Suprapubic skin (tissue), 4 donors: ENCODE data around the gene COPZ1. TPM values are rescaled to one million over a fixed set of nuclear protein-coding genes. Genes with fewer than 3 reads are reported as not detected.

Experiments
- DNase-seq, 2 donors: peaks; one replicate each; pipeline ENCODE4 v3.0.0-alpha.2; 2019; ENCODE audit warnings: low spot score in 2 of 2
- H3K27ac ChIP-seq: fragments of 200-600 bp; sonication (generic); one replicate; pipeline ENCODE4 v1.5.1; 2019
- H3K27me3 ChIP-seq: fragments of 200-600 bp; sonication (generic); one replicate; pipeline ENCODE4 v1.5.1; 2019
- H3K36me3 ChIP-seq: fragments of 200-600 bp; sonication (generic); one replicate; pipeline ENCODE4 v1.5.1; 2019
- H3K4me1 ChIP-seq: fragments of 200-600 bp; sonication (generic); one replicate; pipeline ENCODE4 v1.5.1; 2019
- H3K4me3 ChIP-seq: fragments of 200-600 bp; sonication (generic); one replicate; pipeline ENCODE4 v1.5.1; 2019; ENCODE audit warnings: mild to moderate bottlenecking
- H3K9me3 ChIP-seq: fragments of 200-600 bp; sonication (generic); one replicate; pipeline ENCODE4 v1.5.1; 2019
- CTCF ChIP-seq, 2 donors: fragments of 200-600 bp in 1 of 2; fragments of 450-650 bp in 1 of 2; sonication (generic) in 1 of 2; IDR thresholded peaks; one replicate each; pipeline ENCODE4 v1.5.1; 2016 to 2019; ENCODE audit warnings: antibody characterized with exemption in 2 of 2, mild to moderate bottlenecking in 1 of 2, moderate library complexity in 1 of 2
- EP300 ChIP-seq: sonication (generic); formaldehyde crosslinking; IDR thresholded peaks from one replicate; pipeline ENCODE4 v1.6.1; 2017; ENCODE audit warnings: antibody characterized with exemption
- POLR2A ChIP-seq, 2 donors: fragments of 450-650 bp; IDR thresholded peaks; one replicate each; pipeline ENCODE4 v1.6.1; 2017; ENCODE audit warnings: antibody characterized with exemption in 2 of 2, mild to moderate bottlenecking in 2 of 2, moderate library complexity in 2 of 2
- POLR2AphosphoS5 ChIP-seq, 3 donors: sonication (generic); formaldehyde crosslinking; IDR thresholded peaks; one replicate each; pipeline ENCODE4 v1.6.1; 2017; ENCODE audit warnings: antibody characterized with exemption in 3 of 3
- WGBS: methylation state at CpG from one replicate; pipeline ENCODE4 v1.1.5; 2018; 5-methylcytosine and 5-hydroxymethylcytosine counted together
- total RNA-seq, 4 donors: library from RNA; depleted of rRNA; stranded (reverse); fragments of >200 nt; gene quantifications; one replicate each; pipeline ENCODE4 v1.1.0, GENCODE V29; 2016

COPZ1 gene
- total RNA-seq, 4 donors from 2014 or later, result 70.9 to 89.0 (median 77.6) TPM

- Histone ChIP-seq H3K27me3 (no peaks in the 10 kb centered on the region), H3K36me3 (peaks cover 17% of the 10 kb centered on the region), H3K9me3 (no peaks in the 10 kb centered on the region), H3K4me1 (peaks cover 86% of the 10 kb centered on the region), H3K4me3 (no peak overlapping the region), H3K27ac (peak overlapping the region; percentile 53)
- no peak for DNase-seq
- TF ChIP-seq EP300 (no peak), POLR2AphosphoS5 (IDR thresholded peaks at IDR 0.05) (no peak), POLR2A (IDR thresholded peaks at IDR 0.05) (no peak), CTCF (IDR thresholded peaks at IDR 0.05) (no peak)
- WGBS, result 48% methylated on average over 8 of the region's 8 CpGs
Observed at GRCh38 chr12:54372113-54372806, 47.3 kb downstream of the COPZ1 start.

GRCh38 chr12:54373649-54374561 lies 49.0 kb downstream of the COPZ1 start:
- Histone ChIP-seq H3K9me3 (no peaks in the 10 kb centered on the region), H3K4me1 (peaks cover 93% of the 10 kb centered on the region), H3K27ac (peak overlapping the region; percentile 63), H3K36me3 (peaks cover 23% of the 10 kb centered on the region), H3K4me3 (no peak overlapping the region), H3K27me3 (no peaks in the 10 kb centered on the region)
- TF ChIP-seq EP300, result no peak
- no peak for TF ChIP-seq CTCF (IDR thresholded peaks at IDR 0.05)
- TF ChIP-seq POLR2A (IDR thresholded peaks at IDR 0.05), result no peak
- no peak for TF ChIP-seq POLR2AphosphoS5 (IDR thresholded peaks at IDR 0.05)
- 71% methylated on average over 10 of the region's 10 CpGs for WGBS
- DNase-seq, result no peak

GRCh38 chr12:54374562-54375258 lies 49.8 kb downstream of the COPZ1 start:
- peaks cover 23% of the 10 kb centered on the region for H3K36me3 ChIP-seq
- WGBS, result 20% methylated on average over 2 of the region's 2 CpGs
- DNase-seq, result no peak

GRCh38 chr12:54375259-54375579 lies 50.3 kb downstream of the COPZ1 start:
- TF ChIP-seq CTCF (IDR thresholded peaks at IDR 0.05), result no peak
- TF ChIP-seq POLR2AphosphoS5 (IDR thresholded peaks at IDR 0.05), result no peak
- TF ChIP-seq POLR2A (IDR thresholded peaks at IDR 0.05), result no peak
- TF ChIP-seq EP300, result no peak
- Histone ChIP-seq H3K4me1 (peaks cover 93% of the 10 kb centered on the region), H3K4me3 (no peak overlapping the region), H3K36me3 (peaks cover 23% of the 10 kb centered on the region), H3K27ac (peak overlapping the region; percentile 63), H3K27me3 (no peaks in the 10 kb centered on the region), H3K9me3 (no peaks in the 10 kb centered on the region)
- DNase-seq, result no peak
- WGBS, result 41% methylated on average over 2 of the region's 2 CpGs

More at GRCh38 chr12:54374562-54375258, 49.8 kb downstream of the COPZ1 start:
- Histone ChIP-seq H3K27me3 (no peaks in the 10 kb centered on the region), H3K27ac (peak overlapping the region; percentile 63), H3K9me3 (no peaks in the 10 kb centered on the region), H3K4me1 (peaks cover 93% of the 10 kb centered on the region), H3K4me3 (no peak overlapping the region)
- TF ChIP-seq EP300 (no peak), POLR2AphosphoS5 (IDR thresholded peaks at IDR 0.05) (no peak), CTCF (IDR thresholded peaks at IDR 0.05) (no peak), POLR2A (IDR thresholded peaks at IDR 0.05) (no peak)
